GM19452 (cell line): ENCODE data around the gene CDH23.

ENCODE experiments used
- ATAC-seq: cut with Tn5 transposase; IDR thresholded peaks from one replicate; pipeline ENCODE4 v1.9.1; 2021; ENCODE audit not compliant: unreplicated experiment

CDH23 gene

DNA sequence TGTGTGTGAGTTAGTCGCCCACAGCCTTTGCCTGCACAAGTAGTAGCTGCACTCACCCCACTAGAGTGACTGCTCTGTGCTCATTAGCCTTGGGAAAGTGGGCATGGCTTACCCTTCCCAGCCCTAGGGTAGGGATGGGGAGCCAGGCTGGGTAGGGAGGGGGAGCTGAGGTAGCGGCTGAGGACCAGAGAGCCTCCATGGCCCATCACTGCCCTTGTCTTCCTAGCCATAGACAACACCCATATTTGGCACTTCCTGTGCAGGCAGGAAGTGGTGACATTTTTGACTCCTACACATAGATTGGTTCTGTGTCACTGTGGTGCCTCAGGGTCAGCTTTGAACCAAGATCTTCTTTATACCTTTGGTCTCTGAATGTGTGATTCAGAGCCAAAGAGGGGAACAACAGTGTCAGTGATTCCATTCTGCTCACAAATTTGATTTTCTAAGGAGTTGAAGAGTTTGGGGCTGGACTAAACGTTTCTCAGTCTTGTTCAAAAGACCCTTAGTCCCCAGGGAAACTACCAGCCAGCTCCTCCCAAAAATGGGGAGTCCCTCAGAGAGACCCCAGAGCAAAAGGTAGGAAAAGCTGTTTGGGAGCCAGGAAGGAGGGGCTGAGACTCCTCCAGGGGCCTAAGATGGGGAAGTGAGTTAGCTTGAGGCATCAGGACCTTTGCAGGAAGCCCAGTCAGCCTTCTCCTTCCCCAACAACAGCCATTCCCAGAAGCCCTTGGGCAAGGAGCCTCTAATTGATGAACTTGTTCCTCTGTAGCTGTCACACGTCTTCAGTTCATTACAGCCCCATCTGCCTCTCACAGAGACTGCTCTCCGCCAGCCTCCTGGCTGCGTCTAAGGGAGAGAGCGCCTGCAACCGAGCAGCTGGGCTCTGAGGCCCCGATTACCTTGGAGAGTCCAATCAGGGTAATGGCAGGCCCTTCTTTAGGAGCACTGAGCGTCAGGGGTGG, 135.0 kb downstream of the CDH23 start:
- ATAC-seq, result no peak

DNA sequence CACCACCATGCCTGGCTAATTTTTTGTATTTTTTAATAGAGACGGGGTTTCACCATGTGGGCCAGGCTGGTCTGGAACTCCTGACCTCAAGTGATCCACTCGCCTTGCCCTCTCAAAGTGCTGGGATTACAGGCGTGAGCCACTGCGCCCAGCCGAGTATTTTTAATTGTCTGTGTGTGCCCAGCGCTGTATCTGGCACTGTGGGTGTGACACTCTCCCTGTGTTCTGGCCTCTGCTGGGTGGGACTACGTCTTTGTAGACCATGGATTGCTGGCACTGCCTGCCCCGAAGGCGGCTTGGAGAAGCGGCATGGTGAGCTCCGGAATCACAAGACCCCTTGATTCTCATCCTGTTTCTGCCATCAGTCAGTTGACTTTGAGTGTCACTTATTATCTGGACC, 136.2 kb downstream of the CDH23 start:
- ATAC-seq, result no peak

DNA sequence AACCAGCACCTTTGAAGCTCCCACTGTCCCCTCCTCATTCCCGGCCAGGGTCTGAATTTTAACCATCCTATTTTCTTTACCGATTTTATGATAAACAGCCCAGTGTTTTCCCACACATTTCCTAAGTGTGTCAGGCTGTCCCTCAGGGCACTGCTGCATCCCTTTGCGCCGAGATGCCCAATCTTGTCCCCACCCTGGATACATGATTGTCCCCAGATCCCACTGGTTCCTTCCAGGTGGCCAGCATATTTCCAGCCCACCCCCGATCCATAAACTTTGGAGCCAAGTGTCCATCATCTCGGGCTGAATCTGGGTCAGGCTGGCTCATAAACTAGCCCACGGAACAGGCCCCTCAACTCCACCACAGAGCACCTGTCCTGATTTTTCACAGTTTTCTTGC, 137.2 kb downstream of the CDH23 start:
- ATAC-seq, result no peak

DNA sequence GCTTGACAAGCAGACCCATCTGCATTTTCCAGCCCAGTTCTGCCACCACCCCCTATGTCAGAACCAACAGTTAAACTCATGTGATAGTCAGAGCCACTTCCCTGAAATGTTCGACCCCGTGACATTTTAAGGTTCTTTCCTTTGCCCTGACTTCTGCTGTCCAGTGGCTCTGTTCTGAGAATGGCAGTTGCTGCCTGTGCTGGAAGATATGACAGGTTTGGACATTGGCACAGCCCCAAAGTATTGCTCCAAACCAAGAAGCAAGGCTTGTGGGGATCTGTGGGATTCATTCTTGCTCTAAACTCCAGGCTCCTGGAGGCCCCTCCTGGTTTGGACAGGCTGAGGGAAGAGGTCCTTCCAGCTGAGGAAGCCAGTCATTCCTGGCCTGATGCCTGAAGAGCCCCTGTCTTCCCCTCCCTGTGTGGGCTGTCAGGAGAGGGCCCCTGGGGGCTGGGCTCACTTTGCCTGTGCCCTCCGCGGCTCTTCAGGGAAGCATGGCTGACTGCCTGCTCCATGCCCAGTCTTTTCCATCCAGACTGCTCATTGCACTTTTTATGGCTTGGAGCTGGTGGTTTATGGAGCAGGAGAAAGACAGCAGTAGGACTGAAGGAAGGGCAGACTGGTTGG, 138.0 kb downstream of the CDH23 start:
- ATAC-seq, result no peak

GRCh38 chr10:71536332-71536731, 139.6 kb downstream of the CDH23 start:
- no peak for ATAC-seq

DNA sequence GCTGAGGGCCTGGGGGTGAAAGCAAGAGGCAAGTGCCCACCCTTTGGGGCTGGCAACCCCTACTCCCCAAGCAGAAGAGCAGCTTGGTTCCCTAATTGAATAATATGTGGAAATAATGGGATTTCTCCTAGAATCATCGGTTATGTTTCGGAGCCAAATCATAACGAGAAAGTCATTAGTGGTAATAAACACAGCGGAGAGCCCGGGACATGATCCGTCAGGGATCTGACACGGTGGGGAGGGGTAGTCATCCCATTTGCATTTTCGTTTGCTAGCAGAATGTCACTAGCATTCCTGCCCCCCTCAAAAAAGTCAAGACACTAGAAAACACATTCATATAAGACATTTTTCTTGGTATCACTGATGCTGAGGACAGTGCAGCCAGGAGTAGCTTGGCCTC, 140.4 kb downstream of the CDH23 start:
- ATAC-seq, result no peak

GRCh38 chr10:71537681-71538080, 141.0 kb downstream of the CDH23 start:
- ATAC-seq, result no peak

DNA sequence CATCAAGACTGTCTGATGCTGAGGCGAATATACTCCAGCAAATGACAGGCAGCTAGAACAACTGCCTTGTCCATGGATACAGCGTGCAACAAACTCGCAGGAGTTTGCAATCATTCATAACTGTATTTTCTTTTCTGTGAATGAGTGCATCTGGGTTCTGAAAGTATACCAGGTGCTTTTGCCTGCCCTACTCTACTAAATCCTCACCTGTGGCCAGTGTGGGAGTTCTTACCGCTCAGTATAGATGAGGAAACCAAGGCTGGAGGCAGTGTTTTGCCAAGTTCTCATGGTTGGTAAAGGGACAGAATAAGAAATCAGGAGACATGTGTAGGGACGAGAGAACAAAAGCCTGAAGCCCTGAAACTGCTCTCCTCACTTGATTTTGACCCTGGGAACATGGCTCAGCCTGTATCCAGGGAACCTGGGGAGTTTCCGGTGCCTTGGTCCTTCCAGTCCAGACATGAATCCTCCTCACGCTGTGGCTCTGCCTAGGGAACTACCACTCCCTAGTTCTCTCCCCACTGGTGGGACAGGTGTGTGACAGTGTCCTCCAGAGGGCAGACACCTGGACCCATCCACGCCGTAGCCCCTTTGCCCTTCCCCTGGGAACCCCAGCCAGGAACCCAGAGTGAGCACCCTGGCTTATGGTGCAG, 142.0 kb downstream of the CDH23 start:
- ATAC-seq, result no peak

DNA sequence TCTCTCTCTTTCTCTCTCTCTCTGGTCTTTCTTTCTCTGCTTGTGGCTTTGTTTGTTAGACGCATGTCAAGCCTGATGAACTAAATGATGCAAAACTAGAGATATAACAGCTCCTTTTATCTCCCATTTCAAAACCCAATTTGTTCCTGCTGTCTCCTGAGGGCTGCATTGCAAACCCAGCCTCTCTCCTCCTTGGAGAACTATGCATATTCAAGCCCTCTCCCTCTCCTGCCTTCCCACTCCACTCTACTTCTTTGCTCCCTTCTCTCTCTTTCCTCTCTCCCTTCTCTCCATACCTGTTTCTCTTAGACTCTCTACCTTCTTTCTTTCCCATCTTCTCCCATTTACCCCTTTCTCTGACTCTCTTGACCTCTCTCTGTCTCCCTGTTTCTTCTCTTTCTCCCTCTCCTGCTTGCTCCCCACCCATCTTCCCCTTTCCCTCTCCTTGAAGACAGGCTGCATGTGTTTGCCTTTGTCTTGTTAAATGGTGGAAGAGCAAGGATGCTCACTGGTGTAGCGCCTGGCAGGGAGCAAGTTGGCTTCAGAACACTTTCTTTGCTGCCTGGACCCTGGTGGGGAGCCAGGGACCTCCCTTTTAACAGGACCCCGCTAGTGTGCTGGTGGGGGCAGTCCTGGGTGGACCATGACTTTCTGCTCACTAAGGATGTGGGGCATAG, 142.9 kb downstream of the CDH23 start:
- ATAC-seq, result no peak

DNA sequence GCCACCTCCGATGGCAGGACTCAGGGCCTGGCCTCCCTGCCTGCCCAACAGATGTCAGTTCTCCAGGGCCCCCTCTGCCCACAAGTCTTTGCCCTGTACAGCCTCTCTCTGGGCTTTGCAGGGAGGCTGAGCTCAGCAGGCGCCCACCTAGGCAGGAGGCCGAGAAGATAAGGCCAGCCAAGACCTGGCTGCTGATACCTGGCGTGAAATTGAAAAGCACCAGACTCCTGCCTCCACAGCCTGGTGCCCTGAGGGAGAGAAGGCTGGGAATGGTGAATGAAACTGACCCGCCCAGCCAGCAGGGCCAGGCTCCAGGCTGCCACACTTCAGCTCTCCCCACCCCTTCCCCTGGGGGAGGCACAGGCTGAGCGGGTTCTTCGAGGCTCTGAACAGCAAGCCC, 145.8 kb downstream of the CDH23 start:
- ATAC-seq, result no peak

- ATAC-seq, result no peak
These were observed 147.0 kb downstream of the CDH23 start for GRCh38 chr10:71543608-71544170.

DNA sequence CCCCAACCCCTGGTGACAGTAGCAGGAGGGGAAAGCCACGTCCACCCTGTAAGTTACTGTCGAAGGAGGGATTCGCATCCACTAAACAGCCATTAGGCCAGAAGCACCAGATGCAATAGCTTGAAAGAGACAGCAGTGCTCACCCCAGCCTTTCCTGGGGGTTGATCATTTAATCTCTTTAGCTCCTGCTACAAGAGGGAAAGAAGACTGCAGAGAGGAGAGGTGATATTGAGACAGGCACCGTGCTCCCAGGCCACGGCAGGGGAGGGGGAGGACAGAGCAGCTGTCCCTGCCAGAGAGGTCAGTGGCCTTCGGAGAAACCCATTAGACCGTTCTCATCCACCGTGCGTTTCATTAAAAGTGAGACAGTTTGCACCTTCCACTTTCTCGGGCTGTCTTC, 148.3 kb downstream of the CDH23 start:
- no peak for ATAC-seq

DNA sequence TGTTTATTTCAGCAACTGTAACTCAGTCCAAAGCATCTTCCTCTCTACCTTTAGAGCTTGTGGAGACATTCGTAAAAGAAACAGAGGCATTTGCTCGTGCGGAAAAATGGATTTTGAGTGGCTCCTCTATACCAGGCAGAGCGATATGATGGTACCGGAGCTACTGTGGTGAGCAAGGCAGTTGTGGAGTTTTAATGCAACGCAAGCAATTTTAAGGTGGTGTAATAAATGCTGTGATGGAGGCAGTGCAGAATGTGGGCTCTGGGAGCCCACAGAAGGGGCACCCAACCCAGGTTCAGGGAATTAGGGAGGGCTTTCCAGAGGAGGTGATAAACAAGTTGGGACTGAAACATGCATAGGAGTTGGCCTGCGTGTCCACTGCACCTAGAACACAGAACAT, 149.5 kb downstream of the CDH23 start:
- no peak for ATAC-seq

- no peak for ATAC-seq
These were observed 150.6 kb downstream of the CDH23 start for GRCh38 chr10:71547312-71547711.

GRCh38 chr10:71547876-71548846, 151.4 kb downstream of the CDH23 start:
- ATAC-seq, result no peak

GRCh38 chr10:71549766-71550533, 153.2 kb downstream of the CDH23 start:
- ATAC-seq, result no peak

DNA sequence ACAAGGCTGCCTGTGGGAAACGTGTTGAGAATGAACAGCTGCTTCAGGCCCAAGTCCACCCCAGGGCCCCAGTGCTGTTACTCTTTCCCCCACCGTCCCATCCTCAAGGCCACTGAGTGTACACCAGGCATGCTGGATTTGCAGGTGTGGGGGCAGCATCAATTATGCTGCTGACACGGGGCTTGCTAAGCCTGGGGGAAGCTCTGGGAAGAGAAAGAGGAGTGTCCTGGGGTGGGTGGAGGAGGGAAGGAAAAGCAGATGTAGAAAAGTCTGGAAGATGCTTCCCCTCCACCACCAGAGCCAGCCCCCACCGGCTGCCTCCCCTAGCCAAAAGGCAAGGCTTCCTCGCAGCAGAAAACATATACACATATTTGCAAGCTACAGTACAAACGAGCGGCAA, 153.9 kb downstream of the CDH23 start:
- ATAC-seq, result no peak

GRCh38 chr10:71551970-71552369, 155.2 kb downstream of the CDH23 start:
- no peak for ATAC-seq

DNA sequence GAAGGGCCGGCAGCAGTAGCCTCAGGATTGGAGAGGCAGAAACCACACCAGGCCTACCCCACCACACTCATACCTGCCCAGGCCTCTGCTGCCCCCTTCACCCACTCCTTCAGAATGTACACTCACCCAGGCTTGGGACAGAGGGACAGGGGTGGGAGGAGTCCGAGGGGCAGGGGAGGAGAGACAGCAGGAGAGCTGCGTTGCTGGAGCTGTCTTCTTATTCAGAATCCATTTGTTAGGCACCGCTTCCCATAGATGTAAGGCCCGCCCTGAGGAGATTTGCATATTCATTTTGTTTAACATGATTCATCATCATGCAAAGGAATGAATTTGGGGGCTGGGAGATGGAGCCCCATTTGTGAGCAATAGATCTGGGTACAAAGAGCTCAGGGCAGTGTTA, 156.7 kb downstream of the CDH23 start:
- no peak for ATAC-seq
